Heart left ventricle (tissue), 16 donors: ENCODE results near the gene CCDC86. TPM values are rescaled to one million over a fixed set of nuclear protein-coding genes. Genes with fewer than 3 reads are reported as not detected.

Source experiments
- ATAC-seq, 4 donors: fragments of 200-7000 bp; cut with Tn5 transposase; one replicate each; pipeline ENCODE4 v1.9.1; 2020 to 2022; ENCODE audit warnings: moderate library complexity in 4 of 4, mild to moderate bottlenecking in 3 of 4, moderate number of reproducible peaks in 1 of 4
- DNase-seq, 5 donors: peaks; one replicate each; pipeline ENCODE4 v3.0.0-alpha.2; 2020
- H3K27ac ChIP-seq, 12 donors: fragments of 200-600 bp; sonication (generic) in 4 of 12; one replicate each; pipeline versions ENCODE4 v1.5.0 to v1.8.0; 2016 to 2022; ENCODE audit warnings: mild to moderate bottlenecking in 2 of 12
- H3K27me3 ChIP-seq, 9 donors: fragments of 200-600 bp; sonication (generic) in 2 of 9; one replicate each; pipeline versions ENCODE4 v1.5.1 to v1.8.0; 2016 to 2022; ENCODE audit warnings: mild to moderate bottlenecking in 3 of 9
- H3K36me3 ChIP-seq, 9 donors: fragments of 200-600 bp; sonication (generic) in 2 of 9; one replicate each; pipeline versions ENCODE4 v1.5.0 to v1.8.0; 2018 to 2022; ENCODE audit warnings: mild to moderate bottlenecking in 2 of 9
- H3K4me1 ChIP-seq, 12 donors: fragments of 200-600 bp; sonication (generic) in 4 of 12; one replicate each; pipeline versions ENCODE4 v1.5.0 to v1.8.0; 2016 to 2022; ENCODE audit warnings: mild to moderate bottlenecking in 3 of 12
- H3K4me3 ChIP-seq, 12 donors: fragments of 200-600 bp; sonication (generic) in 4 of 12; one replicate each; pipeline versions ENCODE4 v1.5.0 to v1.8.0; 2017 to 2022; ENCODE audit warnings: mild to moderate bottlenecking in 9 of 12, moderate library complexity in 4 of 12
- H3K9me3 ChIP-seq, 12 donors: fragments of 200-600 bp; sonication (generic) in 4 of 12; one replicate each; pipeline versions ENCODE4 v1.5.0 to v1.8.0; 2016 to 2022; ENCODE audit warnings: mild to moderate bottlenecking in 1 of 12
- POLR2A ChIP-seq, 2 donors: fragments of 450-650 bp; IDR thresholded peaks; one replicate each; pipeline ENCODE4 v1.6.1; 2017; ENCODE audit warnings: antibody characterized with exemption in 2 of 2, mild to moderate bottlenecking in 2 of 2, moderate library complexity in 2 of 2
- WGBS, 4 donors: extraction: QIAGEN DNeasy Blood & Tissue Kit in 2 of 4; methylation state at CpG; one replicate each; pipeline versions ENCODE4 v1.1.5 to v1.1.7; 2013 to 2018; 5-methylcytosine and 5-hydroxymethylcytosine counted together
- intact Hi-C, 10 donors: fragments of 100-400 bp; cut with DNase I; formaldehyde crosslinking; loops; one replicate each; pipeline versions ENCODE4 v1.11.1 to v1.14.2; 2022
- polyA plus RNA-seq, 2 donors: library from polyadenylated mRNA; stranded (reverse); fragments of 200-250 nt; gene quantifications; one replicate each; pipeline ENCODE4 v1.2.3, GENCODE V29; 2013
- total RNA-seq, 9 donors: library from RNA; depleted of rRNA in 2 of 9; stranded (reverse); fragments of >200 nt in 2 of 9; fragmentation: NEBNext Ultra II Directional in 3 of 9; extraction: Animal tissue kit (Norgen Biotek cat#: 25700) in 3 of 9; gene quantifications; one replicate each; pipeline versions ENCODE4 v1.1.0 to v1.2.4, GENCODE V29; 2016 to 2023
- TF ChIP-seq, protein P1 (sequence below), 12 donors: fragments of 200-600 bp; sonication (generic) in 4 of 12; IDR thresholded peaks; one replicate each; pipeline versions ENCODE4 v1.5.0 to v1.8.0; 2018 to 2022; ENCODE audit warnings: antibody characterized with exemption in 12 of 12, mild to moderate bottlenecking in 5 of 12
- donor health status: ischemic (EF 13 %, LVEDD 7.1; RV severe dilation, severe dysfunction).
- donor health status: healthy with polysubstance abuse.
- donor health status: DM: no; HTN: yes; CAD: no.
- donor health status: DM: no; HTN: no; CAD: no.
- donor health status: ischemic (EF 25% LVEDD 6.9; RV normal size, moderate dysfunction).
- donor health status: ischemic (EF 25% LVEDD 5.7; RV mildly dilated, moderate dysfunction).
- donor health status: healthy.
- donor health status: DM: yes; HTN: yes; CAD: no.
- donor health status: ischemic (EF 35%, LVEDD 5.7; RV mildly dilated, moderate dysfunction).
- donor health status: nonischemic (EF 11% LVEDD 7.7; RV severe dilation, severe dysfunction).
- donor health status: DM: yes; HTN: yes; CAD: no.
- donor health status: PGD.
- donor health status: ischemic (EF 29% LVEDD 5.4; RV normal size, mild dysfunction).
- donor health status: nonischemic (EF 23%, LVEDD 6.1; RV moderate dilation, normal function).

Gene CCDC86
- total and polyA plus RNA-seq, 11 donors, result 6.0 to 33.3 (median 10.1) TPM

DNA sequence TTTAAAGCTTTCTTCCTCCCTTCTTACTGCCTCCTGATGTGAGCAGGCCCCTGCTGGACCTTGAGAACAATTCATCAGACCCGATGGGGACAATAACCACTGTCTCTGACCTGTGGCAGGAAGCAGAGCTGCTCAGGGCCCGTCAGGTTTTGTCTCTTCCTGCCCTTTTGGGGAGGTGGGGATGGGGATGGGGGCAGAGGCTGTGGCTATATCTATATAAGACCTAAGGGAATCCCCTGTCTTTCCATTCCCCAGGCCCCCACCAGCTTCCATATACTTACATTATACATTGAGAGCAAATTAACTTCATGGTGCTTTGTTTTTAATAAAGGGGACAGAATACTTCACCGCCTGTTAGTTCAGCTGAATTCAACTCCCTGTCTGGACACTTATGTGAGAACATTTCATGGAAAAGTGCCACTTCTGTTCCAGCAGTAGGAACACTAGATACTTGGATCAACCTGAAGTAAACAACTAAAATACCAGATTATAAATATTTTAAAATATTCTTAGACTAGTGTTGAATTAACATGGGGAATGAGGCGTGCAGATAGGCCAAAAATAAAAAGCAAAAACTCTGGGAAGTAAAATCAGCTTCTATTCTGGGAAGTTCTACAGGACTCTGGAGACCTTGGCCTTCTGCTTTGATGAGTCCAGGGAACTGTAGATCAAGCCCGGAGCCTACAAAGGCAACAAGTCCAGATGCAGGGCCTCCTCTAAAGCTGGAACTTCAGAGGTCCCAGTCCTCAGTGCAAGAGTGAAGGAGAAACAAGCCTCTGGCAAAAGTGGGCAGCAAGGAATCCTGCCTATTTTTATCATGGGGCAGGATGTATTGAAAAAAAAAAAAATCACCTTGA lies 36.6 kb downstream of the CCDC86 start:
- peak; percentile 63 to 84 (median 73) for ATAC-seq
- H3K27ac ChIP-seq, result peak overlapping the region; percentile 15 to 89 (median 58)
- intact Hi-C loops, result loop anchor here in 3 of 10 donors (5.0 kb wide), 2 partner anchors 36 to 41 kb away; partner anchors contain the start of gene CCDC86 (in 2 of the 3)
- peak in 1 of 5 donors; percentile 39 for DNase-seq
- H3K27me3 ChIP-seq, result no peaks in the 10 kb centered on the region
- H3K4me3 ChIP-seq, result no peak overlapping the region
- H3K36me3 ChIP-seq, result peaks cover 0 to 32% (median 14%) of the 10 kb centered on the region in 9 donors
- TF ChIP-seq, protein P1, sequence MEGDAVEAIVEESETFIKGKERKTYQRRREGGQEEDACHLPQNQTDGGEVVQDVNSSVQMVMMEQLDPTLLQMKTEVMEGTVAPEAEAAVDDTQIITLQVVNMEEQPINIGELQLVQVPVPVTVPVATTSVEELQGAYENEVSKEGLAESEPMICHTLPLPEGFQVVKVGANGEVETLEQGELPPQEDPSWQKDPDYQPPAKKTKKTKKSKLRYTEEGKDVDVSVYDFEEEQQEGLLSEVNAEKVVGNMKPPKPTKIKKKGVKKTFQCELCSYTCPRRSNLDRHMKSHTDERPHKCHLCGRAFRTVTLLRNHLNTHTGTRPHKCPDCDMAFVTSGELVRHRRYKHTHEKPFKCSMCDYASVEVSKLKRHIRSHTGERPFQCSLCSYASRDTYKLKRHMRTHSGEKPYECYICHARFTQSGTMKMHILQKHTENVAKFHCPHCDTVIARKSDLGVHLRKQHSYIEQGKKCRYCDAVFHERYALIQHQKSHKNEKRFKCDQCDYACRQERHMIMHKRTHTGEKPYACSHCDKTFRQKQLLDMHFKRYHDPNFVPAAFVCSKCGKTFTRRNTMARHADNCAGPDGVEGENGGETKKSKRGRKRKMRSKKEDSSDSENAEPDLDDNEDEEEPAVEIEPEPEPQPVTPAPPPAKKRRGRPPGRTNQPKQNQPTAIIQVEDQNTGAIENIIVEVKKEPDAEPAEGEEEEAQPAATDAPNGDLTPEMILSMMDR (IDR thresholded peaks at IDR 0.05), result no peak
- no peak for TF ChIP-seq POLR2A (IDR thresholded peaks at IDR 0.05)
- peaks cover 0 to 32% (median 6%) of the 10 kb centered on the region in 12 donors for H3K4me1 ChIP-seq
- WGBS, 4 donors, result 50 to 73% (median 59%) methylated on average over 5 of the region's 5 CpGs
- H3K9me3 ChIP-seq, result no peaks in the 10 kb centered on the region

DNA sequence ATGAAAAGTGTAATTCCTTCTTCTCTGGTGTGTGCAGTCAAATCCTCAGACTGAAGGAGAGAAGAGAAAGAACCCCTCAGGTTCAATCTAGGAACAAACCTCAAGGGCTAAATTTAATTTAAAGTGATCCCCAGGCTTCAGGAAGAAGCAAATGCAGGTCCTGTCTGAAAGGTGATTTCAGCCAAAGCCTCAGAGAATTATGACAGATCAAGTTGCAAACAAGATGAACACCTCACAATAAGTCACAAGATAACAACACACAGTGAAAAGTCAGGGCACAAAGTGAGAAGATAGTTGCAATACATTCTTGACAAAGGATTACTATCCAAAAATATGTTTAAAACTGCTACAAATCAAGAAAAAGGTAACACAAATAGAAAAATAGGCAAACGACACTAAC lies 37.2 kb downstream of the CCDC86 start:
- Histone ChIP-seq H3K27me3 (no peaks in the 10 kb centered on the region), H3K4me1 (peaks cover 0 to 32% (median 6%) of the 10 kb centered on the region in 12 donors), H3K4me3 (no peak overlapping the region), H3K36me3 (peaks cover 0 to 32% (median 14%) of the 10 kb centered on the region in 9 donors), H3K27ac (peak overlapping the region in 11 of 12 donors; percentile 15 to 89 (median 53)), H3K9me3 (no peaks in the 10 kb centered on the region)
- TF ChIP-seq, protein P1 (IDR thresholded peaks at IDR 0.05), result no peak
- TF ChIP-seq POLR2A (IDR thresholded peaks at IDR 0.05), result no peak
- ATAC-seq (no peak), DNase-seq (no peak)
- intact Hi-C loops, result loop anchor here in 3 of 10 donors (5.0 kb wide), 2 partner anchors 37 to 42 kb away; partner anchors contain the start of gene CCDC86 (in 2 of the 3)
- 85 to 94% (median 91%) methylated on average over 1 of the region's 1 CpG for WGBS, 4 donors

DNA sequence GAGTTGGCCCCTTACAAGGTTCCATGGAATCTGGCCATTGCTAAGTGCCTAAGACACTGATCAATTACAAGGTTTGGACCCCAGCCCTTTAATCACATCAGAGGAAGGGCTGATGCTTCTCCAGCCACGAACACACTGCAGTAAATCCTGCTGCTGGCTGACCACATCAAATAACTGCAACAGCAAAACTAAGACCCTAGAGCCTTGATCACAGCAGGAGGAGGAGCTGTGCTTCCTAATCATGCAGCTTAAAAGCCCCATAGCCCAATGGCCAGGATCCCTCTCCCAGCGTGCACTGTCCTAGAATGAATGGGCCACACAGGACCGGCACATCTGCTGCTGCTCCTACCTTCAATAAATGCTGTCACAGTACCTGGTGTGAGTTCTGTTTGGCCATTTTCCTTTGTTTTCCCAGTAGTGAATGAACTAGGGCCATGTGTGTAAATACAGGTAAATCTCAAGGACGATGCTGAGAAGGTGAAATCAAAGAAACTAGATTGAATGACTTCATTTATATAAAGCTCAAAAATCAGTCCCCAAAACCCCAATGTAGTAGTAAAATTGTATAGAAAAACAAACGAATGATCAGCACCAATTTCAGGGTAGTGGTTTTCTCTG lies 38.2 kb downstream of the CCDC86 start:
- Histone ChIP-seq H3K36me3 (peaks cover 0 to 32% (median 14%) of the 10 kb centered on the region in 9 donors), H3K27ac (peak overlapping the region in 2 of 12 donors; percentile 65 to 77), H3K4me1 (peaks cover 0 to 25% (median 6%) of the 10 kb centered on the region in 12 donors), H3K4me3 (no peak overlapping the region), H3K27me3 (no peaks in the 10 kb centered on the region), H3K9me3 (no peaks in the 10 kb centered on the region)
- 89 to 93% (median 91%) methylated on average over 5 of the region's 5 CpGs for WGBS, 4 donors
- TF ChIP-seq, protein P1 (IDR thresholded peaks at IDR 0.05), result no peak
- intact Hi-C loops, result loop anchor here in 3 of 10 donors (5.0 kb wide), 2 partner anchors 38 to 43 kb away; partner anchors contain the start of gene CCDC86 (in 2 of the 3)
- DNase-seq (no peak), ATAC-seq (no peak)
